LNCaP clone FGC (cell line): Measurements from ENCODE around the gene RBBP8NL.
A peak's percentile ranks its signal among the peaks of the same experiment; 100 is the strongest.

Experiments
- DNase-seq: peaks from one replicate; pipeline ENCODE4 v3.0.0-alpha.2; 2011; ENCODE audit warnings: low read depth
- H3K4me3 ChIP-seq: 2 replicates; pipeline ENCODE4 v1.5.1; 2011; ENCODE audit warnings: mild to moderate bottlenecking, low read depth, low read length, control low read depth
- CTCF ChIP-seq: IDR thresholded peaks from 2 replicates; pipeline ENCODE4 v1.5.1; 2012; ENCODE audit warnings: mild to moderate bottlenecking; ENCODE audit not compliant: control insufficient read depth, insufficient read depth; ENCODE audit errors: extremely low read depth

RBBP8NL gene

GRCh38 chr20:62366370-62367135 lies 60.8 kb downstream of the RBBP8NL start:
- H3K4me3 ChIP-seq, result peak overlapping the region; percentile 73
- DNase-seq, result no peak
- no peak for TF ChIP-seq CTCF

- peak overlapping the region; percentile 73 for H3K4me3 ChIP-seq
- TF ChIP-seq CTCF, result no peak
These were observed 61.4 kb downstream of the RBBP8NL start for GRCh38 chr20:62365814-62366369.

GRCh38 chr20:62364911-62365736 lies 62.2 kb downstream of the RBBP8NL start:
- TF ChIP-seq CTCF, result no peak
- H3K4me3 ChIP-seq, result peak overlapping the region; percentile 73
- no peak for DNase-seq

More at GRCh38 chr20:62365814-62366369, 61.4 kb downstream of the RBBP8NL start:
- DNase-seq, result no peak

GRCh38 chr20:62363920-62364851 lies 63.2 kb downstream of the RBBP8NL start:
- DNase-seq, result no peak
- no peak for TF ChIP-seq CTCF
- H3K4me3 ChIP-seq, result no peak overlapping the region

GRCh38 chr20:62362991-62363919 lies 64.1 kb downstream of the RBBP8NL start:
- no peak for DNase-seq

More at GRCh38 chr20:62362991-62363919, 64.1 kb downstream of the RBBP8NL start:
- no peak for TF ChIP-seq CTCF
- no peak overlapping the region for H3K4me3 ChIP-seq
